Esophagus muscularis mucosa (tissue), 4 donors: ENCODE results near the gene ATG16L2. TPM values are rescaled to one million over a fixed set of nuclear protein-coding genes. Genes with fewer than 3 reads are reported as not detected.
"Not testable (repeated sequence)": the region's sequence is repeated elsewhere in the genome, so short reads cannot be mapped to it uniquely, and the experiment has no call there.

Experiments
- DNase-seq: peaks from one replicate; pipeline ENCODE4 v3.0.0-alpha.2; 2017; ENCODE audit errors: extremely low spot score
- H3K27ac ChIP-seq, 4 donors: fragments of 200-600 bp; sonication (generic); replicated peaks in 1 of 4; 1 replicate in 3 of 4; 2 replicates in 1 of 4; pipeline ENCODE4 v1.5.1; 2016 to 2019; ENCODE audit warnings: mild to moderate bottlenecking in 1 of 4
- H3K27me3 ChIP-seq, 4 donors: fragments of 200-600 bp; sonication (generic); one replicate each; pipeline versions ENCODE4 v1.5.1 to v1.6.0; 2016 to 2019
- H3K36me3 ChIP-seq, 4 donors: fragments of 200-600 bp; sonication (generic); one replicate each; pipeline ENCODE4 v1.5.1; 2016 to 2019
- H3K4me1 ChIP-seq, 4 donors: fragments of 200-600 bp; sonication (generic); one replicate each; pipeline ENCODE4 v1.5.1; 2016 to 2019
- H3K4me3 ChIP-seq, 4 donors: fragments of 200-600 bp; sonication (generic); 1 replicate in 2 of 4; 2 replicates in 2 of 4; pipeline ENCODE4 v1.5.1; 2016 to 2019; ENCODE audit warnings: mild to moderate bottlenecking in 4 of 4, moderate library complexity in 1 of 4
- H3K9me3 ChIP-seq, 4 donors: fragments of 200-600 bp; sonication (generic); 1 replicate in 3 of 4; 2 replicates in 1 of 4; pipeline ENCODE4 v1.5.1; 2016 to 2019
- CTCF ChIP-seq, 3 experiments: fragments of 200-600 bp in 2 of 3; fragments of 450-650 bp in 1 of 3; sonication (generic) in 2 of 3; IDR thresholded peaks; one replicate each; pipeline ENCODE4 v1.5.1; 2017 to 2019; ENCODE audit warnings: antibody characterized with exemption in 3 of 3, mild to moderate bottlenecking in 2 of 3, moderate library complexity in 1 of 3
- EP300 ChIP-seq: sonication (generic); formaldehyde crosslinking; IDR thresholded peaks from one replicate; pipeline ENCODE4 v1.6.1; 2017; ENCODE audit warnings: antibody characterized with exemption
- POLR2A ChIP-seq: fragments of 450-650 bp; IDR thresholded peaks from one replicate; pipeline ENCODE4 v1.6.1; 2017; ENCODE audit warnings: antibody characterized with exemption, moderate library complexity, mild to moderate bottlenecking, low read depth
- POLR2AphosphoS5 ChIP-seq, 2 donors: sonication (generic); formaldehyde crosslinking; IDR thresholded peaks; one replicate each; pipeline ENCODE4 v1.6.1; 2017; ENCODE audit warnings: antibody characterized with exemption in 2 of 2
- WGBS: methylation state at CpG from one replicate; pipeline ENCODE4 v1.1.5; 2018; 5-methylcytosine and 5-hydroxymethylcytosine counted together
- intact Hi-C: fragments of 100-400 bp; cut with DNase I; formaldehyde crosslinking; loops from one replicate; pipeline ENCODE4 v1.15.1; 2023
- total RNA-seq, 4 donors: library from RNA; depleted of rRNA; stranded (reverse); fragments of >200 nt; gene quantifications; one replicate each; pipeline versions ENCODE4 v1.1.0 to v1.2.1, GENCODE V29; 2016

Gene ATG16L2
- total RNA-seq, 4 donors from 2014 or later, result 11.8 to 19.3 (median 18.2) TPM

DNA sequence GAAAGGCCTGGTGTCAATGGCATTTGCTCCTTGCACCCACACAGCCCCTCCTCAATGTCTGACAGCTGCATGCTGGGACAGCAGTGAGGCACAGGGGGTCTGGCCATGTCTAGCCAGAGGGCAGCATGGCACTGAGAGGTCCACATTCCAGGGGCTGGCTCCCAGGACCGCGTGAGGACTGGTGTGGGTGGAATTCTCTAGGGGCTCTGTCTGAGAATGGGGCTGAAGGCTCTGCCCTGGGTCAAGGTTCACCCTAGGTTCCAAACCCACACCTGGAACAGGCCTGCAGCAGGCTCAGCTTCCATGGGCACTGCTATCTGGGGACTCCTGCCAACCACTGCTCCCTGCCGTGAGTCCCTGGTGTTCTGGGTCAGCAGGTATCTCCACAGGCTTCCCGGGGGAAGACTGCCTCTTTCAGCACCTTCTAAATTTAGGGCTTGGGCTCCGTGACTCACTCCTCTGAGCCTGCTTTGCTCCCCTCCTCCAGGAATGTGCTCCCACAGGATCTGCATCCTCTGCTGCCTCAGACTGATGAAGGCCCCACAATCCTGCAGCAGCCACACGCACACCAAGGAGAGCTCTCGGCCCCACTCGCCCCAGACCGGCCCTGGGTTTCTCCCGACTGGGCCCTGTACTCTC lies 24.6 kb upstream of the ATG16L2 start:
- no peak overlapping the region for H3K27ac ChIP-seq
- DNase-seq, result no peak

DNA sequence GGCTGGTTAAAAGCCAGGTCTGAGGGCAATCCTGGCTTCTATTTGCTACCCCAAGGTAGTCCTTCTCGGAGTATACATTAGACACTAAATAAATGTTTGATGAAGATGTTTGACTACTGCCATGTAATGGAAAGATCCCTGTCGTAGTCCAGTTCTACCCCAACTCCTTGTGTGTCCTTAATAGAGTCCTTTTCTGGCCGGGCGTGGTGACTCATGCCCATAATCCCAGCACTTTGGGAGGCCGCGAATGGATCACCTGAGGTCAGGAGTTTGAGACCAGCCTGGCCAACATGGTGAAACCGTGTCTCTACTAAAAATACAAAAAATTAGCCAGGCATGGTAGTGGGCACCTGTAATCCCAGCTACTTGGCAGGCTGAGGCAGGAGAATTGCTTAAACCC lies 23.0 kb upstream of the ATG16L2 start:
- DNase-seq, H3K27ac ChIP-seq, H3K4me3 ChIP-seq, H3K9me3 ChIP-seq, H3K36me3 ChIP-seq, H3K27me3 ChIP-seq, intact Hi-C loops: not testable (repeated sequence)
- H3K4me1 ChIP-seq, result peaks cover 30 to 33% (median 31%) of the 10 kb centered on the region in 4 donors
- WGBS, result 93% methylated on average over 7 of the region's 7 CpGs

More for the DNA sequence above, 24.6 kb upstream of the ATG16L2 start:
- H3K4me3 ChIP-seq, result no peak overlapping the region
- TF ChIP-seq EP300 (no peak), CTCF (IDR thresholded peaks at IDR 0.05) (no peak), POLR2AphosphoS5 (IDR thresholded peaks at IDR 0.05) (no peak), POLR2A (no peak)
- intact Hi-C loops, result no loop called here
- 59% methylated on average over 8 of the region's 10 CpGs for WGBS
- H3K27me3 ChIP-seq, result no peaks in the 10 kb centered on the region
- H3K36me3 ChIP-seq, result no peaks in the 10 kb centered on the region
- H3K9me3 ChIP-seq, result no peaks in the 10 kb centered on the region
- peaks cover 28 to 31% (median 29%) of the 10 kb centered on the region in 4 donors for H3K4me1 ChIP-seq

- TF ChIP-seq EP300 (no peak), CTCF (IDR thresholded peaks at IDR 0.05) (no peak), POLR2AphosphoS5 (IDR thresholded peaks at IDR 0.05) (no peak), POLR2A (no peak)
- H3K36me3 ChIP-seq, result no peaks in the 10 kb centered on the region
Observed at GRCh38 chr11:72792437-72793021, 21.7 kb upstream of the ATG16L2 start.

DNA sequence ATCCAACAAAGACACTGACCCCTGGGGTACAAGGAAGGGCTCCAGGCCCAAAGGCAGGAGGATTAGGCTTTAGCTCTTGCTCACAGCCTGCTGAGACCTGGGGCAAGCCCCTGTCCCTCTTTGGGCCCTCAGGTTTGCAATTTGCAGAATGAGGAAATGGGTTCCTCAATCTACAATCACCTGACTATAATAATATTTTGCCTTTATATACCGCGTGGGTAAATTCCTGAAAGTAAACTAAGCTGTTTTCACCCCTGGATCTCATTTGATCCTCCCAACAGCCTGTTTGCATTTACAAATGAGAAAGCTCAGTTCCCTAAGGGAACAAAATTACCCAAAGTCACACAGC lies 21.2 kb upstream of the ATG16L2 start:
- TF ChIP-seq POLR2AphosphoS5 (IDR thresholded peaks at IDR 0.05) (no peak), POLR2A (no peak), EP300 (no peak), CTCF (IDR thresholded peaks at IDR 0.05) (no peak)
- Histone ChIP-seq H3K4me3 (peak overlapping the region; percentile 66 to 75 (median 68)), H3K27me3 (no peaks in the 10 kb centered on the region), H3K36me3 (no peaks in the 10 kb centered on the region), H3K9me3 (no peaks in the 10 kb centered on the region), H3K4me1 (peaks cover 30 to 33% (median 31%) of the 10 kb centered on the region in 4 donors), H3K27ac (peak overlapping the region; percentile 87 to 95 (median 92))
- intact Hi-C loops, result loop anchor here (1.0 kb wide), 1 partner anchor 68 kb away; no protein-coding TSS in a partner anchor
- 63% methylated on average over 2 of the region's 2 CpGs for WGBS
- no peak for DNase-seq

More at GRCh38 chr11:72792437-72793021, 21.7 kb upstream of the ATG16L2 start:
- H3K4me1 ChIP-seq, result peaks cover 30 to 33% (median 31%) of the 10 kb centered on the region in 4 donors
- no peaks in the 10 kb centered on the region for H3K9me3 ChIP-seq
- intact Hi-C loops, result loop anchor here (1.0 kb wide), 1 partner anchor 67 kb away; no protein-coding TSS in a partner anchor
- H3K27ac ChIP-seq, result peak overlapping the region; percentile 87 to 95 (median 92)
- H3K4me3 ChIP-seq, result no peak overlapping the region
- no peak for DNase-seq
- H3K27me3 ChIP-seq, result no peaks in the 10 kb centered on the region
- 100% methylated on average over 1 of the region's 3 CpGs for WGBS
